ENCODE data around the gene UNG. TPM values are rescaled to one million over a fixed set of nuclear protein-coding genes. Genes with fewer than 3 reads are reported as not detected.

Gene UNG
- total and polyA plus RNA-seq, 2 of the 4 experiments (the other 2 are of a cell fraction), result 13.3 to 16.0 TPM

DNA sequence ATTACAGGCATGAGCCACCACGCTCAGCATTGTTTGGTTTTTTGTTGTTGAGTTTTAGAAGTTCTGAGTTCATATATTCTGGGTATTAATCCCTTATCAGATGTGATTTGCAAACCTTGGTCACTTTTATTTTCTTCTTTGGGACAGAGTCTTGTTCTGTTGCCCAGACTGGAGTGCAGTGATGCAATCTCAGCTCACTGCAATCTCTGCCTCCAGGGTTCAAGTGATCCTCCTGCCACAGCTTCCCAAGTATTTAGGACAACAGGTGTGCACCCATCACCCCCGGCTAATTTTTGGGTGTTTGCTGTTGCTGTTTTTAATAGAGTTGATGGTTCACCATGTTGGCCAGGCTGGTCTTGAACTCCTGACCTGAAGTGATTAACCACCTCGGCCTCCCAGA, 33.3 kb upstream of the UNG start:
- no TSS peak for BruUV-seq (replicated peaks)
- Histone ChIP-seq H2BK5ac (ENCODE audit: low read depth, low read length, poor library complexity, severe bottlenecking) (no peak overlapping the region), H4K8ac (ENCODE audit: low read depth in 2 of 2, low read length in 2 of 2) (no peak overlapping the region), H2BK20ac (ENCODE audit: low read depth, low read length) (no peak overlapping the region), H3K4me2 (ENCODE audit: low read depth, low read length) (no peak overlapping the region), H2AK9ac (replicated peaks; ENCODE audit: low read depth, low read length, poor library complexity) (no peak overlapping the region), H2AFZ (replicated peaks; ENCODE audit: low read length, poor library complexity) (no peak overlapping the region), H3K18ac (ENCODE audit: low read depth, low read length) (no peak overlapping the region), H3K9me3 (ENCODE audit: control insufficient read depth, insufficient read depth, low read length) (no peaks in the 10 kb centered on the region), H4K20me1 (ENCODE audit: insufficient read depth, low read length) (no peaks in the 10 kb centered on the region), H2BK120ac (ENCODE audit: low read depth, low read length) (no peak overlapping the region), H3K14ac (replicated peaks; ENCODE audit: low read depth, low read length) (no peak overlapping the region), H3K9ac (ENCODE audit: low read depth, low read length) (no peak overlapping the region), H3K79me1 (ENCODE audit: low read depth in 1 of 2, low read length in 2 of 2) (no peaks in the 10 kb centered on the region), H3K27me3 (ENCODE audit: control insufficient read depth, insufficient read depth, low read length) (no peaks in the 10 kb centered on the region), H3K36me3 (ENCODE audit: control insufficient read depth, insufficient read depth, low read length) (peaks cover 18% of the 10 kb centered on the region), H2BK15ac (ENCODE audit: low read depth, low read length) (no peak overlapping the region), H4K91ac (ENCODE audit: insufficient read depth, low read depth, low read length) (no peak overlapping the region), H3K27ac (ENCODE audit: insufficient read depth, low read length) (no peak overlapping the region), H3K4me3 (ENCODE audit: insufficient read depth, low read depth, low read length) (no peak overlapping the region), H4K5ac (ENCODE audit: low read depth, low read length) (no peak overlapping the region), H3K56ac (ENCODE audit: extremely low read depth, insufficient read depth, low read length) (no peak overlapping the region), H3K9me1 (ENCODE audit: insufficient read depth, low read length) (no peaks in the 10 kb centered on the region), H3K4ac (ENCODE audit: low read depth, low read length) (no peak overlapping the region), H3K23ac (ENCODE audit: low read depth, low read length) (no peak overlapping the region), H3K4me1 (ENCODE audit: control insufficient read depth, insufficient read depth, low read length) (no peaks in the 10 kb centered on the region), H2AK5ac (ENCODE audit: low read depth, low read length) (no peak overlapping the region)
- WGBS, 2 experiments (ENCODE audit: extremely low coverage in 2 of 2, insufficient read length in 1 of 2), result 100% methylated on average over 1 of the region's 3 CpGs; no CpG with 5 or more reads in 1 of the 2 experiments
- DNase-seq, result no peak
- dilution Hi-C loops (cut with HindIII; ENCODE audit: low sequenced_read_pairs, unreplicated experiment), result no loop called here
- POLR2A ChIA-PET (ENCODE audit: unreplicated experiment), result no interaction called here
- intact Hi-C loops (cut with micrococcal nuclease), result no loop called here
- TF ChIP-seq CHD1 (IDR thresholded peaks at IDR 0.05; ENCODE audit: low read depth, low read length) (no peak), RFX5 (IDR thresholded peaks at IDR 0.05; ENCODE audit: low read depth, low read length) (no peak), RCOR1 (IDR thresholded peaks at IDR 0.05; ENCODE audit: insufficient replicate concordance, low read length) (no peak), FOS (IDR thresholded peaks at IDR 0.05; ENCODE audit: low read depth, low read length) (no peak), SMC3 (IDR thresholded peaks at IDR 0.05; ENCODE audit: low read depth, low read length) (no peak), CEBPB (IDR thresholded peaks at IDR 0.05; ENCODE audit: low read depth, low read length) (no peak), MAFK (IDR thresholded peaks at IDR 0.05; ENCODE audit: low read depth, low read length) (no peak), MXI1 (IDR thresholded peaks at IDR 0.05; ENCODE audit: borderline replicate concordance, low read depth, low read length) (no peak), MAZ (IDR thresholded peaks at IDR 0.05; ENCODE audit: borderline replicate concordance, low read depth, low read length) (no peak)
- TF ChIP-seq, protein P1, sequence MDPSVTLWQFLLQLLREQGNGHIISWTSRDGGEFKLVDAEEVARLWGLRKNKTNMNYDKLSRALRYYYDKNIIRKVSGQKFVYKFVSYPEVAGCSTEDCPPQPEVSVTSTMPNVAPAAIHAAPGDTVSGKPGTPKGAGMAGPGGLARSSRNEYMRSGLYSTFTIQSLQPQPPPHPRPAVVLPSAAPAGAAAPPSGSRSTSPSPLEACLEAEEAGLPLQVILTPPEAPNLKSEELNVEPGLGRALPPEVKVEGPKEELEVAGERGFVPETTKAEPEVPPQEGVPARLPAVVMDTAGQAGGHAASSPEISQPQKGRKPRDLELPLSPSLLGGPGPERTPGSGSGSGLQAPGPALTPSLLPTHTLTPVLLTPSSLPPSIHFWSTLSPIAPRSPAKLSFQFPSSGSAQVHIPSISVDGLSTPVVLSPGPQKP (IDR thresholded peaks at IDR 0.05; ENCODE audit: borderline replicate concordance, low read depth, low read length), result no peak
- in situ Hi-C loops (cut with MboI; ENCODE audit: low sequenced_read_pairs), result no loop called here
- CTCF ChIA-PET, result no interaction called here
- no peak for ATAC-seq (ENCODE audit: low read depth)
